ENCODE data around the gene ANO1.

The ANO1 gene

DNA sequence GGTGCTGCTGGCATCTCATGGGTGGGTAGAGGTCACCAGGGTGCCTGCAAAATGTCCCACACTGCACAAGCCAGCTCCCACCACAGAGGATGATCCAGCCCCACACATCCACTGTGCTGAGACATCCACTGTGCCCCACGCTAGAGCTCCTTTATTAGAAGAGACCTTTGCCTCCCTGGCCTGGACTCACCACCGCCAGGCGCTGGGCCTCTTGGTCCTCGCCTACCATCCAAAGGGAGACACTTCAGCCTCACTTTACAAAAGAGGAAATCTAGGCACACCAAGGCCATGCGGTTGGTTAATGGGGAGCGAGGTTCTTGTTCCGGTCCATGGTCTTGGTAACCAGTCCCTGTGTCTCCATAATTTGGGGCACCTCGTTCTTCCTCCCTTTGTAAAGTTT, 3.4 kb upstream of the ANO1 start:
- DNase-seq = no peak

DNA sequence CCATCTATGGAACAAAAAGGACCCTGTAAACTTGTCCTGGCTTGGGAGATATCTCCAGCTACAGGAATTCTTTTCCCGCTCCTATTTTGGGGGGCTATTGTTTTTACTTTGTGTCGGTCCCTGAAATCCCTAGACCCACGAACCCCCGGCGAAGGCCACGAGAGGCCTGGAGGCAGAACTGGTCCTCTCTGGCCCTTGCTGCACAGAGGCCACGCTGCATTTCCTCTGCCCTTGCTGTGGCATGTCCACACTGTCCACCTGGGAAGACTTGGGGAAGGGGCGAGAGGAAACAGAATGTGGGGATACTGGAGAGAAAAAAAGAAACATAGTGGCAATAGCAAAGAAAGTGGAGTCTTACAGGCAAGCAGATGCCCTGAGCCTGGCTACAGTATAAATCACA, 2.3 kb upstream of the ANO1 start:
- no peak for DNase-seq

DNA sequence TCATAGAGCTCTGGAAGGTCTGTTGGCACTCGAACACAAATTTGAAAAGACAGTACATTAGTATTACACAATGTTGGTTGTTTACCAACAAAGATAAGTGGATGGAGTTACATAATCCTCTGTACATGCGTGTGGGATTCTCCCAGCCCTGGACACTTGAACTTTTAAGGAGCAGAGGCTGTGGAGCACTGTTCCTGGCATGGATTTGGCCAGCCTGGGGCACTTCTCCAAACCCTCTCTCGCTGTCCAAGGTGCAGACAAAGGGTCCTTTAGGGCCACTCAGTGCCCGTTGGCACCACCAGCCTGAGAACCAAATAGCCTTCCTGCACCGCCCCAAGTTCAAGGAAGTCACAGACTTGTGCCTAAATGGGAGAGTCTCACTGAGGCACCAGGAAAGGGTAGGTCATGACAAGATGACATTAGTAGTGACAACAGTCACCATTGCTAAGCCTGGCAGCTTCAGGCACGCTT, 1.6 kb upstream of the ANO1 start:
- no peak for DNase-seq

DNA sequence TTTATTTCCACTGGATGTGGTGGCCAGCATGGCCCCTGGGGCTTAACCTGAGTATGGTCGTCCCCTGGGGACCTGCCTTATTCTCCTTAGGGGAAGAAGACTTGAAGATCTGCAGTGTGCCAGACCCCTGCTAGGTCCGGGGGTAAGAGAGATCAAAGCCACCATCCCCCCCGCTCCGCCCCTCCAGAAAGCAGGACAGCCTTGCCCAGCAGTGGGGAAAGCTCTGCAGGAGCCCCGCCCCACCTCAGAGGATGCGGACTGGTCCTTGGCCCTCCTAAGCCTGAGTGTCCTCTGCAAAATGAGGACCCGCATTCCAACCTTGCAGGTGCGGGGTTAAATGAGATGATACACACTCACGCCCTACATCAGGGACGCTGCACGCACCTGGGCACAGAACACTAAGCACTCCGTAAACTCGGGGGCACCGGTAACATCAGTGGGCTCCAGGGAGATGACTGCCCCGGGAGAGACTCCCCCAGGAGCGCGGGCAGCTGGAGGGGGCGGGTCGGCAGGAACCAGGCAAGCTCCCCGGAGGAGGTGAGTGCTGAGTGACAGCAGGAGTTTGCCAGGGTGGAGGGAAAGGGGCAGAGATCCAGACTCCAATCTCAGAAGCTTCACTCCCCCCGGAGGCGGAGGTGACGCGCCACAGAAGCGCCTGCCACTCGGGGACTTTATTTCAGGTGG, 564 bp upstream of the ANO1 start:
- no peak for DNase-seq

DNA sequence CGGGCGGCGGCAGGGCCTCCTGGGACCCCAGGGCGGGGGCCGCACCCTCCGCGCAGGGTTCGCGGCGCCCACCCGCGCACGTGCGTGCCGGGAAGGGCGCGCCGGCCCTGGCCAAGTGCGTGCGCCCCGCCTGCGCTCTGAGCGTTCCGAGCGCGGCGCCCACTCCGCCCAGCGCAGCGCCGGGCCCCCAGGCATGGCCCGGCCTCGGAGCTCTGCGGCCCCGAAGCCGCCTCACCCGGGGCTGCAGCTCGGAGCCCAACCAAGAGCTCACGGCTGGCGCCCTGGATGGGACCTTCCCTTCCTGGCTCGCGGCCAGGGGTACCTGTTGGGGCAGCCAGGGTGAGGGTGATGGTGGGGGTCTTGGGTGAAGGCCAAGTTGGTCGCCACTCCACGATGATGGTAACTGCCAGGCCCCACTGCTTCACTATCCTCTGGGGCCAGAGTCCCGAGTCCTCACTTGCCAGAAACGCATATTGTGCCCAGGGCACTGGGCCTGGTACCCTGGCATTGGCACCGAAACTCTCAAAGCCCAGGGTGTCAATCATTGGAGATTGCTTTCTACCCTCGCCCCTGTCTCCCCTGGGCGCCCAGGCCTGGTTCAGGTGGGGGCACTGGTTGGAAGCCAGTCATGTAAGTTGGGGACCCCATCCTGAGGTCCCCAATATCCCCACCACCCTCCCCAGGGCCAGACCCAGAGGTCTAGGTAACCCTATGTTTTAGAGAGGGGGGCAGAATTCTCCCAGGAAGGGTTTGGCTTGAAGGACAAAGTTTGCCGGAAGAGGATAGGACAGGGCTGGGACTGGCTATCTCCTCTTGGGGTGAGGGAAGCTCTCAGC, 882 bp downstream of the ANO1 start:
- DNase-seq = no peak

DNA sequence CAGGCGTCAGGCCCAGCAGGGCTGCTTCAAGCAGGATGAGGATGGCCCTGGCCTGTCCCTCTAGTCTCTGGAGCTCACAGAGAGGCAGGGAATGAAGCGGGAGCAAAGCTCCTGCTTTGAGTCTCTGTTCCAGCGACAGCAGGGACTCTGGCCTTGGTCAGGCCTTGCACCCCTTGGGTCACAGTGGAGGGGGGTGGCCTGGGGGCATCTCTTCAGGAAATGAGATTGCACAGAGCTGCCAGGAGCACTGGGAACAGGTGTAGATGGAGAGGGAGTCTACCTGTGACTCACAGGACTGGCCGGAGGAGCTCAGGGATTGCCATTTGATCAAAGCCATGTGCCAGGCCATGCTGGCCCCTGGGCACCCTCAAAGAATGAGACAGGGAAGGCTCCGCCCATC, 1.6 kb downstream of the ANO1 start:
- DNase-seq = no peak

DNA sequence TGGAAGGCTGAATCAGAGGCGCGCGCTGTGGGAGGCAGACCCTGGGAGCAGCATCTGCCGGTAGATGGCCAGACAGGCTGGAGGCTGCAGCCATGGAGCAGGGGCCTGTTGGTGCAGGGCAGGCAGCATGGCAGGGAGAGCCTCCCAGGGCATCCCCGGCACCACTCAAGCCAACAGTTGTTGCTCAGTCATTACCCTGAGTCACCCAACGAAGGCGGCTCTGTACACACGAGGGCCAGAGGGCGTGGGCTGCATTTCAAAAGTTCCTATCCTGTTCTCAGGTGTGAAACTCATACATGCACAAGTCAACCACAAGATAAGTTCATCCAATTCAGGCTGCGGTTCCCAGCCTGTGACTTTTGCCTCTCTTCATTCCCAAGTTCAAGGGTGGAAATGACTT, 2.6 kb downstream of the ANO1 start:
- no peak for DNase-seq

DNA sequence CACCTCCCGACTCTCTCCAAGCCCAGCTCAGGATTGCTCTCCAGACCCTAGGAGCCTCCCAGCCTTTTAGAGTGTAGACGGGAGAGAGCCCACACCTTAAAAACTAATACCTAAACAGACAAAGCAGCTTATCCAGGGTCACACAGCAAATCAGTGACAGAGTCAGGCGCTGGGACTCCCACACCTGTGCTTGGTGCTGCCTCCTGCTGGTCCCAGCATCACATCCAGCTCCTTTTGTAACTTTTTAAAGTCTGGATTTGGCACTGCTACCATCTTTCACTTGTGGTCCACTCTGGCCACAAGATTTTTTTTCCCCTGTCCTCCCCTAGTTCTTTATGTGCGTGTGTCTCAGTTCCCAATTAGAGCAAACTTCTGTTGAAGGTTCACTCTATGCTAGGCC, 4.7 kb downstream of the ANO1 start:
- no peak for DNase-seq

DNA sequence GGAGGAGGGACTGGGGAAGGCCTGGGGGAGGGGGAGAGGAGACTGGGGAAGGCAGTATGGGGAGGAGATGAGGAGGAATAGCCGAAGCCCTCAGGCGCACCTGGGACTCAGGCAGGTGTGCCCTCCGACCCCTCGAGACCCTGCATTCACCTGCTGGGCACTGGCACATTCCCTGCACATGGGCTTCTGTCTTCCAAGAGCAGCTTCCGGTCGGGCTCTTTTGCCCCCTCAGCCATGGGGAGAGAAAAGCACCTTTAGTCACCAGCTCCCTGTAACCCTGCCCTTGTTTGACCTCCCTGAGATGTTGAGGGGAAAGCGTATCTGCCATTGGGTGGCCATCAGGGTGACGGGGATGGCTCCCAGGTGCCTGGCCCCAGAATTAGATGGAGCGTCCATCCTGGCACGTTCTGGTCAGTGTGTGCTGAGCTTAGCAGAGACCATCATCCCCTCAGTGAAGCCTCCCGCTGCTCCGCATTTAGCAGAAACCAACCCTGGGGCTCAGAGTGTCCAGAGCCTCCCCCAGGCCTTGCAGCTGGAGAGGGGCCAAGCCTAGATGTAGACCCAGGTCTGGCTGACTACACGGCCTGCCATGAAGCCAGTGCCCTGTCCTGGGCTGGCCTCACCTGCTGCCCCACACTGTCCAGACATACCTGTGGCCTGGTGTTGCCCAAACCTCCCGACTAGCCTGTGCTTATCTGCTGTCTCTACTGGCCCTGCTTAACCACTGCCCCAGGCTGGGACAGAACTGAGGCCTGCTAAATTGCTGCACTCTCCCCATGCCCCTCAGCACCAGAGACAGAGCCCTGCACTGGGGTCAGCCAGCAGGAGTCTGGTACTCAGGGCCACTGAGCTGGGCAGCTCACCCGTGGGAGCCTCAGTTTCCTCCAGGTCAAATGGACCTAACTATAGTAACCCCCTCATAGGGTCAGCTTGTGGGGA, 6.2 kb downstream of the ANO1 start:
- DNase-seq = no peak

DNA sequence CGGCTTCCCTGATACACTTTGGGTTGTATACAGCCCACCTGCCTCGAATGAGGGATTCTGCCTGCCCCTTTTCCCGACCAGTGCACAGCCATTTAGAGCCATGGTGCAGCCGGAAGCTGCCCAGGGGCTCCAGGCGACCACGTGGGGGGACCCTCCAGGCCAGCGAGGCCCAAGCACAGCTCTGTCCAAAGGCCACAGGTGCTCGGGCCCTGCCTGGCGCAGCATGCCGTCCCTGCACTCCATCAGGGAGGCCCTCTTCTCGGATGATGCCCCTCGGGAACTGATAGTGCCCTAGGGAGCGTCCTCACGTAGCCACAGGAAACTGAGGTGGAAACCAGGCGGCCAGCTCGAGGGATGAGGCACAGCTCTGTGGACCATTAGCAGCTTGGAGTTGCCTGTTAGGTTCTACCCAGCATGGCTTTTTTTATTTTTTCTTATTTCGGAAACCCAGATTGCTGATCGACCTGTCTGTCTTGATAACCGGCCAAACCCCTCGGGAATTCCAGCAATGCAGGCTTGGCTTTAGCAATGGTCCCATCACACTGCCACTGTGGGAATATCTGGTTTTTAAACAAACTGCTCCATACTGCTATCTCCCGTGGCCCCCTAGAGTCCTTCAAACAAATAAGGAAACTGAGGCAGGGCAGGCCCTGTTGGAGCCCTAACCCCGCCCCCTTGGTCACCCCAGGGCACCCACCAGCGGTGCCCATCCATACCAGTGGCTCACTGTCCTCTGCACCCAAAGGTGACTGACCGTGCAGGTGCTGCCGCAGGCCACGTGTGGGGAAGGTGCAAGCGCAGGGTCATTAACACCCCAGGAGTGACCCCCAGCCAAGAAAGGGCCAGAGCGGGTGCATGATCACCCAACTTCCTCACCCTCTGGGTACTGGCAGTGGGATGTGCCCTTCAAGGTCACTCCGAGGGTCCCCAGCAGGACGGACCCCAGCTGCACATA, 8.0 kb downstream of the ANO1 start:
- DNase-seq = no peak

DNA sequence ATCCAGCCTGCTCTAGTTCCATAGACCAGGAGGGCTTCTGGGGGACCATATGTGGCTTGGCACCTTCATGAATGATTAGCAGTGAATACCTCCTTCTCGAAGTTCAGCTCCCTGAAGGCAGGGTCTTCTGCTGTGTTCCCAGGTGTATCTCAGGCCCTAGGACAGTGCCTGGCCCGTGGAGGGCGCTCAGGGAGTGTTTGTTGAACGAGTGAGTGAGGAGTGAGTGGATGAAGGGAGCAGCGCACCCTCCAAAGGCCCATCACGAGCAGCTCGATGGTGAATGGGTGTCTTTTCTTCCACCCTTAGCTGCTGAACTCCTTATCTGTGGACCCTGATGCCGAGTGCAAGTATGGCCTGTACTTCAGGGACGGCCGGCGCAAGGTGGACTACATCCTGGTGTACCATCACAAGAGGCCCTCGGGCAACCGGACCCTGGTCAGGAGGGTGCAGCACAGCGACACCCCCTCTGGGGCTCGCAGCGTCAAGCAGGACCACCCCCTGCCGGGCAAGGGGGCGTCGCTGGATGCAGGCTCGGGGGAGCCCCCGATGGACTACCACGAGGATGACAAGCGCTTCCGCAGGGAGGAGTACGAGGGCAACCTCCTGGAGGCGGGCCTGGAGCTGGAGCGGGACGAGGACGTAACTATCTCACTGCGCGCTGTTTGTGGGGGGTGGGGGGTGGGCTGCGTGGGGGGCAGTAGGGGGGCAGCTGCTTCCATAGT, 9.5 kb downstream of the ANO1 start:
- DNase-seq = no peak

DNA sequence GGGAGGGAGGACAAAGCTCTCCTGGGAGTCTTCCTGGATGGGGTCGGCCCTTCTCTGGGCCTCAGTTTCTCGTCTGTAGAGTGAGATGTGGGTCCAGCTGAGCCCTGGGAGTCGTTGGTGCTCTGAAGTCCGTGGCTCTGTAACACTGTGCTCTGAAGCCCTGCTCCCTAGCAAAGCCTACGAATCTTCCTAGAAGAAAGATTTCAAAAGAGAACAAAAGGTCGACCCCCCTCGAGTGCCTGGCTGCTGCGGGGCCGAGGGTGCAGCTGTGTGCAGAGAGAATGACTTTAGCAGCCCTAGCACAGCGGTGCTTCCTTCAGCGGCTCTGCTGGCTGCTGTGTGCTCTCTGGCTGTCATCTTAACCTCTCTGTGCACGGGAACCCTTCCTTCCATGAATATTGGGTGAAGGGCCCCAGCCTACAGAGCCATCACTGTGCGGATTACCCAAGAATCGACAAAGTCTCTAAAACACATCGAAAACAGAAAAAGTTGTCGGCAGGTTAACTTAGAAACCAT, 10.7 kb downstream of the ANO1 start:
- DNase-seq = no peak

DNA sequence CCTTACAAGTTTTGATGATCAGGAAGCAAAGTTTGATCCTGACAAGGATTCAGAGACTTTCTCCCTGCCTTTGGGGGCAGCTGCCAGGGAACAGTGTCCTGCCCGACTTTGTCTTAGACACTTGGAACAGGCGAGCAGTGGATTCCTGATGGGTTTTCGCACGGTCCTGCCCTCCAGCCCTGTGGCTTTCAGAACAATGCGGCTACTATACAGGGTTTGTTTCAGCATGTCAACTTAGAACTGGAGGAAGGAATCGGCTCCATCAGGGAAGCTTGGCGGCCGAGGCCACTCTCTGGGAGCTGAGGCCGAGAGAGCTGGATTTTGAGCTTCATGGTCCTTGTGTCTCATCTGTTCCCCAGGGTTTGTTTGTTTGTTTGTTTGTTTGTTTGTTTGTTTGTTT, 11.5 kb downstream of the ANO1 start:
- no peak for DNase-seq

DNA sequence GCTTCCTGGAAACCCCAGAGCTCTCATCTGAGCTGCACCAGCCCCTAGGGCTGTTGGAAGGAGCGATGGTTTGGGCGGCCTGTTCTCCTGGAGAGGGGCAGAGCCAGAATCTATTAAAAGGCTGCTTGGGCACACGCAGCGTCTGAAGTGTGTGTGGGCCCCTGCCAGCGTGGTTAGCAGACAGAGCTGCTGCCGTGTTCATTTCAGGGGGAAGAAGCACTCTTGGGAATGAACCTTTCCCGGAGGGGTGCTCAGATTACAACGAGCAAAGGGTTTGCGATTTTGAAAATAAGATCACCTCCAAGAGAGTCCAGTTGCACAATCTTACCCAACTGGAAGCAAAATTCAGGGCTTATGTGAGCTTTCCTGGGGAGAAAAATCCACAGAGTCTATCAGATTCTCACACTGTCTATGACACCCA, 12.9 kb downstream of the ANO1 start:
- DNase-seq = no peak

DNA sequence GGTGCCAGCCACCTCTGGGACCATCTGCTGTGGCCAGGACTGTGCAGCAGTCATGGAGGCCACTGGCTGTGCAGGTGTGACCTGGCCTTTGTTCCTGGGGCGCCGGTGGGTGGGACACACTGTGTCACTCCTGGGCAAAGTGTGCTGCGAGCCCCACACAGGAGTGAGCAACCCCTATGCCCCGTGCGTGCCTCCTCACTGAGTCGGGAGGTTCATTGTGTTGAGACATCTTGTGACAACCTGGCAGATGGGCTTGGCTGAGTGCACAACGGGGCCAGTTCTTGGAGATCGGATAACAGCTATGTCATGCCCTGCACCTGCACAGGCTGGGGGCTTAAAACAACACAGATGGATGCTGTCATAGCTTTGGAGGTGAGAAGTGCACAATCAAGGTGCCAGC, 13.5 kb downstream of the ANO1 start:
- no peak for DNase-seq

DNA sequence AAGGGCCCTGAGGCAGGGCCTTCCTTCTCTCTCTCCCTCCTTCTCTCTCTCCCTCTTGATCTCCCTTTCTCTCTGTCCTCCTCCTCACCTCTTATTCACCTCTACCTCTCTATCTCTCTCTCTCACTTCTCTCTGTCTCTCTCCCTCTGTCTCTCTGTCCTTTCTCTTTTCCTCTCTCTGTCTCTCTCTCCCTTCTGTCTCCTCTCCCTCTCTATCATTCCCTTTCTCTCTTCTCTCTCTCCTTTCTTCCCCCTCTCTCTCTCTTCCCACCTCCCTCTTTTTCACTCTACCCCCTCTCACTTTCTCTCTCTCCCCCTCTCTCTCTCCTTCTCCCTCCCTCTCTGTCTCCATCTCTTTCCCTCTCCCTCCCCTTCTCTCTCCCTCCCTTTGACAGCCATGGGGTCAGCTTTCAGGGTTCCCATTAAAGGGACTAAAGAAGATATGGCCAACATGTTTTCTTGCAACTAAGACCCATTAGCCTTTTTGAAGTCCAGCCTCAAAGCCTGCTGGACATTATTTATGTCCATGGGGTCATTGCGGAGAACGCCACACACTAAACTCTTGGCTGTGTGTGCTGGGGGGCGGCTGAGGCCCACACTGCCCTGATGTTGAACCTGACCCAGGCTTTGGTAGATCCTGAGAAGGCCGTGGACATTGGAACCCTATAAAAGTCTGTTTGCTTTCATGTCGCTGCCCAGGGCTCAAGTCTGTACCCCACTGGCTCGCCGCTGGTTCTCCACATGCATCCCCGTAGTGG, 15.0 kb downstream of the ANO1 start:
- DNase-seq = no peak

DNA sequence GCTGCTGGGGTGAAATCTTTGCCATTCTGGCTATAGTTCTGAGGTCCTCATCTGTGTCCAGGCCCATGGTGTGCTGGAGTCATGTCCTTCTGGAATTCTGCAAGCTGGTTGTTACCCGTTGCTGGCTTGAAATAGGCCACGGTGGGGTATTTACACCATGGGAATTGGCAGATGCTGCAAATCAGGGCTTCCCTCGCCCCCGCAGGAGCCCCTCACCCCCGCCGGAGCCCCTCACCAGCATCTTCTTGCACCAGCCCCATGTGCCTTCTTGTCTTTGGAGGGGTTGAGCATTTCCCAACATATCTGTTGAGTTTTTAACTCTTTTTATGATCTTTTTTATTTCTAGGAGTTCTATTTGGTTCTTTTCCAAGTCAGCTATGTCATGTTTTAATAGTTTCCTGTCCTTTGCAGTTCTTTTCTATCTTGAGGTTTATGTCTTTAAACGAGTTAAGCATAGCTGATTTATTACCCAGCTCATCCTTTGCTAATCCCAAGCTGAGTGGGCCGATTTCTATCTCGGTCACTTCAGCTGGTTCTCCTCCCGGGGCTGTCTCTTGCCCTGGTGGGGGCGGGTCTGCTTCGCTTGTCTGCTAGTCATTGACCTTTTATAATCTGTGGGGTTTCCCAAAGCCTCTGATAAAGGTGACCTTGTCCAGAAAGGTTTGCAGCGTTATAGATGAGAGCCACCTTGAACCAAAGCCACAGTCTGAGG, 17.6 kb downstream of the ANO1 start:
- DNase-seq = no peak

DNA sequence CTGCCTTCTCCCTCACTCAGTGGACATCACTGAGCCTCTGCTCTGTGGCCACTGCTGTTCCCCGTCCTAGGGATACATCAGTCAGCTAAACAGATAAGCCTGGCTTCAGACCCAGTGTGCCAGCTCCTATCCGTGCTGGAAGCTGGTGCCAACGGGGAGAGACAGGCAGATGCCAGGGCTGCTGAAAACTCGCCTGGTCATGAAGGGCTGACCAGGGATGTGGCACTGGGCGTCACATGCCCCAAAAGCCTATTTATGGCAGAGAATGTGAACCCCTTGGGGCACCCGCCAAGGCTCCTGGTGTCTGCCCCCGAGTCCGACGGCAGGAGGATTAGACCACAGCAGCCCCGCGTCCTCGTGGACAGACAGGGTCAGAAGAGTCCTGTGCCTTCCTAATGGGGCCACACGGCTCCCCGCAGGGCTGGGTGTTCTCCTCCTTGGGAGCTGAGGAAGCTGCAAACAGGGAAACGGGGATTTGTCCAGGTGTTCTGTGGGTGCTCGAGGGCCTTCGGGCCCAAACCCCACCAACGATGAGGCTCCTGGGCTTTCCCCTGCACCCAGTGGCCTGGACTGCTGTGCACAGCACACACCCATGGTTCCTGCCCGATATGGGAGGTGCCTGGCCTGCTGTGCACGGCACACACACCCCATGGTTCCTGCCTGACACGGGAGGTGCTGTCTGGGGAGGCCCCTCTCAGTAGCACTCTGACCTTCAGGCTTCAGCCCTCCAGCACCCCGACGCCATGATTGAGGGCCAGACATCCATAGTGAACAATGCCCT, 19.9 kb downstream of the ANO1 start:
- no peak for DNase-seq

DNA sequence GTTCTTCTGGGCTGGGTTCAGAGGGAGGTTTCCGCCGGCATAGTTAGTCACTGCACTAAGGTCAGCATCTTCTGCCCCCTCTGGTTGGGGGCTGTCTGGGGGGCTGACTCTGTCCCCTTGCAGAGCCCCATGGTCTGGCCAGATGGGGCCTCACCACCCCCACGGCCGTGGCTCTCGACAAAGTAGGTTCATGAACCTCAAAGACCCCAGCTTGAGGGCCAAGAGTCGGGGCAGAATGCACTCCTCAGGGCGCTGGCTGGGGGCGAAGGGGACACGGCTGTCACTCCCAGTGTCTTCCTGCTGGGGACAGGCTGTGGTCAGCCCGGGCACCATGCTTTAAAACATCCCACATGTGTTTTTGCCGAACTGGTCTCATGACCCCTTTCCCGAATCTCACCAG, 20.8 kb downstream of the ANO1 start:
- no peak for DNase-seq
